B cell (primary cell): ENCODE results near the gene CADM2.

Experiments
- CTCF ChIP-seq: fragments of 200-600 bp; IDR thresholded peaks from one replicate; pipeline ENCODE4 v1.8.0; 2022; ENCODE audit warnings: antibody characterized with exemption, mild to moderate bottlenecking
- EZH2 ChIP-seq: IDR thresholded peaks from 2 replicates; pipeline ENCODE4 v1.6.1; 2012; ENCODE audit warnings: borderline replicate concordance, low read depth, mild to moderate bottlenecking, moderate library complexity, low read length; ENCODE audit not compliant: insufficient read depth, poor library complexity, severe bottlenecking

- TF ChIP-seq CTCF = no peak
- TF ChIP-seq EZH2 = no peak
Observed at GRCh38 chr3:84968701-84969235, 10.0 kb downstream of the CADM2 start.
